Measurements from ENCODE around the gene HMCN1. TPM values are rescaled to one million over a fixed set of nuclear protein-coding genes. Genes with fewer than 3 reads are reported as not detected.
"Not testable (repeated sequence)": the region's sequence is repeated elsewhere in the genome, so short reads cannot be mapped to it uniquely, and the experiment has no call there.

The HMCN1 gene
- total RNA-seq, 4 donors from 2014 or later, result 3.3 to 8.9 (median 6.6) TPM

DNA sequence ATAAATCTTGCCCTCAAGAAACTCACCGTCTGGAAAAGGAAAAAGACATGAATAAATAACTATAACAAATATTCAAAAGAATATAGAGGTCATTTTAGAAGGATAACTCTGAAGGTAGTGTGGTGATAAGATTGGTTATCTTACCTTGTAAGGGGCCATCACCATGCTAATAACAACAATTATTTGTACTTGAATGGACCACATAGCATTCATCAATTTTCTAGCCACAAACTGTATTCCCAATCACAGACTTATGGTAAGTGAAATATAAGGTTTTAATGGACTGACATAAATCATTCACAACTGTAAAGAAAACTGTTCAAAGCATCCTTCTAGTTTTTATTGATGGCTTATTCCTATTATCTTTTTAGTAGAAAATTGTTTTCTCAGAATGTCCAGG, 57.8 kb downstream of the HMCN1 start:
- Histone ChIP-seq H3K27ac (no peak overlapping the region), H3K9me3 (no peaks in the 10 kb centered on the region), H3K4me1 (peaks cover 0 to 9% of the 10 kb centered on the region in 2 donors), H3K27me3 (no peaks in the 10 kb centered on the region), H3K4me3 (replicated peaks in 1 of 3) (no peak overlapping the region), H3K36me3 (no peaks in the 10 kb centered on the region)
- TF ChIP-seq POLR2A (IDR thresholded peaks at IDR 0.05), result no peak
- TF ChIP-seq, protein P1, sequence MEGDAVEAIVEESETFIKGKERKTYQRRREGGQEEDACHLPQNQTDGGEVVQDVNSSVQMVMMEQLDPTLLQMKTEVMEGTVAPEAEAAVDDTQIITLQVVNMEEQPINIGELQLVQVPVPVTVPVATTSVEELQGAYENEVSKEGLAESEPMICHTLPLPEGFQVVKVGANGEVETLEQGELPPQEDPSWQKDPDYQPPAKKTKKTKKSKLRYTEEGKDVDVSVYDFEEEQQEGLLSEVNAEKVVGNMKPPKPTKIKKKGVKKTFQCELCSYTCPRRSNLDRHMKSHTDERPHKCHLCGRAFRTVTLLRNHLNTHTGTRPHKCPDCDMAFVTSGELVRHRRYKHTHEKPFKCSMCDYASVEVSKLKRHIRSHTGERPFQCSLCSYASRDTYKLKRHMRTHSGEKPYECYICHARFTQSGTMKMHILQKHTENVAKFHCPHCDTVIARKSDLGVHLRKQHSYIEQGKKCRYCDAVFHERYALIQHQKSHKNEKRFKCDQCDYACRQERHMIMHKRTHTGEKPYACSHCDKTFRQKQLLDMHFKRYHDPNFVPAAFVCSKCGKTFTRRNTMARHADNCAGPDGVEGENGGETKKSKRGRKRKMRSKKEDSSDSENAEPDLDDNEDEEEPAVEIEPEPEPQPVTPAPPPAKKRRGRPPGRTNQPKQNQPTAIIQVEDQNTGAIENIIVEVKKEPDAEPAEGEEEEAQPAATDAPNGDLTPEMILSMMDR (IDR thresholded peaks at IDR 0.05), result no peak
- intact Hi-C loops (cut with DNase I), result no loop called here
- 92 to 97% methylated on average over 1 of the region's 1 CpG for WGBS, 2 donors
- no peak for DNase-seq

DNA sequence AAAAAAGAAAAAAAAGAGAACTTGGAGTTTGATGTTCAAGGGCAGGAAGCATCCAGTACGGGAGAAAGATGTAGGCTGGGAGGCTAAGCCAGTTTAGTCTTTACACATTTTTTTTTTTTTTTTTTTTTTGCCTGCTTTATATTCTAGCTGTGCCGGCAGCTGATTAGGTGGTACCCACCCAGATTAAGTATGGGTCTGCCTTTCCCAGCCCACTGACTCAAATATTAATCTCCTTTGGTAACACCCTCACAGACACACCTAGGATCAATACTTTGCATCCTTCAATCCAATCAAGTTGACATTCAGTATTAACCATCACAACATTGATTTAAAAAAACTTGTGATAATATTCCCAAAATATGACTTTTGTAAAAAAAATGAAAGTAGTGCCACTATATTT, 60.3 kb downstream of the HMCN1 start:
- H3K27ac ChIP-seq; H3K4me3 ChIP-seq (replicated peaks in 1 of 3); H3K36me3 ChIP-seq; H3K4me1 ChIP-seq; intact Hi-C loops (cut with DNase I); DNase-seq; H3K27me3 ChIP-seq; H3K9me3 ChIP-seq: not testable (repeated sequence)
- WGBS, 2 donors, result 86 to 91% methylated on average over 2 of the region's 2 CpGs

DNA sequence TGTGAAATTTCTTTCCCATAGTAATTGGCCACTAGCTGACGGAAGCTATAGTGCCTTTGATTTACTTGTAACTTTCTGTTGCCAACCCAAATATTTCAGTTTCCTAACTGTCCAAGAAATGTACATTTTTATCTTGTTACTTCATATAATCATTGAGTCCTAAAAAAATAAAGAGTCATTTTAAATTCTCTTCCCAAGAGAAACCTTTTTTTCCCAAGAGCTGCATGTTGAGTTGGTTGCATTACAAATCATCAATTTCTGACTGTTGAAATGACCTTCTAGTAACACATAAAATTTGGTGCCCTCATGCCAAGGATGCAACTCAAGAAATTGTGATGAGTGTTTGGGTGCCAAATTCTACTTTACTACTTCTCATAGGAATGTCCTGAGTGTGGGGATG, 61.0 kb downstream of the HMCN1 start:
- 89 to 98% methylated on average over 1 of the region's 1 CpG for WGBS, 2 donors
- Histone ChIP-seq H3K4me1 (peaks cover 0 to 3% of the 10 kb centered on the region in 2 donors), H3K27ac (no peak overlapping the region), H3K27me3 (no peaks in the 10 kb centered on the region), H3K36me3 (no peaks in the 10 kb centered on the region), H3K9me3 (no peaks in the 10 kb centered on the region), H3K4me3 (replicated peaks in 1 of 3) (no peak overlapping the region)
- intact Hi-C loops (cut with DNase I), result no loop called here
- no peak for DNase-seq
- no peak for TF ChIP-seq POLR2A (IDR thresholded peaks at IDR 0.05)
- TF ChIP-seq, protein P1 (IDR thresholded peaks at IDR 0.05), result no peak

DNA sequence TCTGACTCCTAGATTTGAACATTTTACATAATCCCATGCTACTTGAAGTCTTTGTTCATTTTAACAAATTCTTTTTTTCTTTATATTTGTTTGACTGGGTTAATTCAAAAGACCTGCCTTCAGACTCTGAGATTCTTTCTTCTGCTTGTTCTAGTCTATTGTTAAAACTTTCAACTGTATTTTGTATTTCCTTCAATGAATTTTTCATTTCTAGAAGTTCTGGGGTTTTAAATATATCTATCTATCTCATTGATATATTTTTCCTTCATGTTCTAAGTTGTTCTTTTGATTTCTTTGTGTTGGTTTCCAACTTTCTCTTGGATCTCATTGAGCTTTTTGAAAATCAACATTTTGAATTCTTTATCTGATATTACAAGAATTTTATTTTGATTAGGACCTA, 64.3 kb downstream of the HMCN1 start:
- Histone ChIP-seq H3K36me3 (no peaks in the 10 kb centered on the region), H3K4me3 (replicated peaks in 1 of 3) (no peak overlapping the region), H3K4me1 (no peaks in the 10 kb centered on the region), H3K9me3 (no peaks in the 10 kb centered on the region), H3K27me3 (no peaks in the 10 kb centered on the region), H3K27ac (no peak overlapping the region)
- no peak for DNase-seq
- TF ChIP-seq POLR2A (IDR thresholded peaks at IDR 0.05), result no peak
- TF ChIP-seq, protein P1 (IDR thresholded peaks at IDR 0.05), result no peak
- intact Hi-C loops (cut with DNase I), result no loop called here

DNA sequence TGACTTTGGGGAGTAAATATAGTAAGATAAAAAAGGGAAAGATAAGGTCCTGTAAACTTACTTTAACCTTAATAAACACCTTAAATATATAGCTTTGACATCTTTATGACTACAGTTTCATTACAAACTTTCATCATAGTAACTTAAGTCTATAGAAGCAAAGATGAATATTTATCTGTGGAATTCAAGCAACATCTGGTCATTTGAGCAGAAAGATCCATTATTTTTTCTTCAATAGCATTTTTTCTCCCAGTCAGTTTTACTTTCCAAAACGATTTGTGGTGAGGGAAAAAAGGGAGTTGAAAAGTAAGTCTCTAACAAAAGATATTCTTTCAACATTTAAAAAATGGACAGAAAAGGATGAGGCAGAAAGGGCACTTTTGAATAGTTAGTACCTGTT, 69.0 kb downstream of the HMCN1 start:
- no peaks in the 10 kb centered on the region for H3K36me3 ChIP-seq
- 71 to 75% methylated on average over 1 of the region's 1 CpG for WGBS, 2 donors
- intact Hi-C loops (cut with DNase I), result no loop called here
- DNase-seq, result no peak
- no peaks in the 10 kb centered on the region for H3K27me3 ChIP-seq
- H3K4me3 ChIP-seq (replicated peaks in 1 of 3), result no peak overlapping the region
- H3K9me3 ChIP-seq, result no peaks in the 10 kb centered on the region
- no peak for TF ChIP-seq POLR2A (IDR thresholded peaks at IDR 0.05)
- TF ChIP-seq, protein P1 (IDR thresholded peaks at IDR 0.05), result no peak
- H3K4me1 ChIP-seq, result no peaks in the 10 kb centered on the region
- no peak overlapping the region for H3K27ac ChIP-seq

DNA sequence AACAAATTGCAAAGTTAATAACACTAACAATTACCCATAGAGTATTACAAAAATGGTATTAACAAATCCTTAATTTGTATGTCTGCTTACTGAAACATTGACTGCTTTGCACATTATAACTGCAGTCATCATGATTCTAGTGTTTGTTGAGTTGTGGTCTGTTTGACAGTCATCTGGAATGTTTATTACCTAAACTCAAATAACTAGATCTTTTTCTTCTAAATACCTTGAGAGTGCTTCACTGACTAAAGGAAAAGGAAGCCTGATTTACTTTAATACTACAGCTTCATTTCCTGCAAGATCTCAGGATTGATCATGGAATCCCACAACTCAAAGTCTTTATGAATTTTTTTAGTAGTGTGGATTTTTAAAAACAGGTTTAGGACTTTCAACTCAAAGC, 70.0 kb downstream of the HMCN1 start:
- H3K4me1 ChIP-seq, result no peaks in the 10 kb centered on the region
- H3K4me3 ChIP-seq (replicated peaks in 1 of 3), result no peak overlapping the region
- no peaks in the 10 kb centered on the region for H3K9me3 ChIP-seq
- DNase-seq, result no peak
- no peak overlapping the region for H3K27ac ChIP-seq
- no peaks in the 10 kb centered on the region for H3K27me3 ChIP-seq
- intact Hi-C loops (cut with DNase I), result no loop called here
- H3K36me3 ChIP-seq, result no peaks in the 10 kb centered on the region
- TF ChIP-seq, protein P1 (IDR thresholded peaks at IDR 0.05), result no peak
- TF ChIP-seq POLR2A (IDR thresholded peaks at IDR 0.05), result no peak

All from thyroid gland (tissue), 4 donors.